GM12891 (cell line): Measurements from ENCODE around the gene MSI2.

Source experiments
- PAX5 ChIP-seq: IDR thresholded peaks from 2 replicates; pipeline ENCODE4 v1.6.1; 2011; ENCODE audit warnings: low read length, moderate library complexity, mild to moderate bottlenecking; ENCODE audit not compliant: insufficient read depth, severe bottlenecking
- POLR2A ChIP-seq: IDR thresholded peaks from 2 replicates; pipeline ENCODE4 v1.6.1; 2011; ENCODE audit warnings: low read depth, low read length, control low read depth
- POLR2AphosphoS5 ChIP-seq: IDR thresholded peaks from 2 replicates; pipeline ENCODE4 v1.6.1; 2011; ENCODE audit warnings: low read depth, low read length, control low read depth
- POU2F2 ChIP-seq: IDR thresholded peaks from 2 replicates; pipeline ENCODE4 v1.6.1; 2011; ENCODE audit warnings: low read depth, mild to moderate bottlenecking, control low read depth, low read length, moderate library complexity
- SPI1 ChIP-seq: IDR thresholded peaks from 2 replicates; pipeline ENCODE4 v1.6.1; 2011; ENCODE audit warnings: low read depth, low read length, control low read depth
- TAF1 ChIP-seq: IDR thresholded peaks from 2 replicates; pipeline ENCODE4 v1.6.1; 2011; ENCODE audit warnings: low read depth, low read length, control low read depth

DNA sequence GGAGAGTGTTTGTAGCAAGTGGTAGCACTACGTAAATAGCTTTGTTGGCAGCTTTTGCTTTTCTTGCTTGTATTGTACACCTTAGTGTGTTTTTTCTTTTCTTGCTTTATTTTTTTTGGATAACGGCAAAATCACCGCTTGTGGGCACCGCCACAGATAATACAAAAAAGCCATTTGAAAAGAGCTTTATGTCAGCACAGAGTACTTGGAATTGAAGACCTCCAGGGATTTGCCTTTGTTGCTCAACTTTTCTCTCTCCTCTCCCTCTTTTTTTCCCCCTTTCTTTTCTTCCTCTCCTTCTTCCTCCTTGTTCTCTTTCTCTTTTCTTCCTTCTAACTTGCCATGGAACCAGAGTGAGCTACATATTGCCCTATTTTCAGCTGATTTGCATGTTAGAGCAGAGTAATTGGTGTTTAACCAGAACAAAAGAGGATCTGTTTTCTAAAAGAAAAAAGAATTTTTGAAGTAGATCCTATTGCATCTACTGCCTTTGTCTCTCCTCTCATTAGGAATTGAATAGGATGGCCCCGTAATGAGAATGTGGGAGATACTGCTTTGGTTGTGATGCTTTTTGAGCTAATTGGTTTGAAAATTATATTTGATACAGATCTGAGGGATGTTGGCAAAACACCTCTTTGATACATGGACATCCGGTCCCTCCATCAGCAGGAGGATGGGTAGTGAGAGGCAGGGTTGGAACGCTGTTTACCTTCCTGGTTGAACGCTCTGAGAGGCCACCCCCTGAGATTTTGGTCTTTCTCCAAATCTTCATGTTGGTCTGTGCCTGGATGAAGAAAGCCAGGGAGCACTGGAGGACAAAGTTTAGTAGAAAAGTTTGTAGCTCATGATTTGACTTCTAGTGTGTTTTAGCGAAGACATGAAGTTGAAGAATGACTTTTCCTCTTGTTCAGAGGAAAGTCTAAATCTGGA is 85.6 kb downstream of the MSI2 start:
- no peak for TF ChIP-seq POLR2A
- TF ChIP-seq POLR2AphosphoS5 = no peak
- no peak for TF ChIP-seq SPI1
- no peak for TF ChIP-seq TAF1
- TF ChIP-seq POU2F2 = no peak
- TF ChIP-seq PAX5 = no peak
